HG03139 (cell line): ENCODE measurements around the gene GPR137B.
"Not testable (repeated sequence)": the region's sequence is repeated elsewhere in the genome, so short reads cannot be mapped to it uniquely, and the experiment has no call there.

ENCODE experiments used
- ATAC-seq: cut with Tn5 transposase; IDR thresholded peaks from one replicate; pipeline ENCODE4 v1.9.1; 2021; ENCODE audit not compliant: unreplicated experiment

Gene GPR137B

GRCh38 chr1:236143104-236143948, 987 bp downstream of the GPR137B start:
- peak; percentile 31 for ATAC-seq

- ATAC-seq: no peak
Observed at GRCh38 chr1:236144033-236144432, 1.7 kb downstream of the GPR137B start.

GRCh38 chr1:236144446-236145150, 2.3 kb downstream of the GPR137B start:
- no peak for ATAC-seq

GRCh38 chr1:236147068-236147467, 4.7 kb downstream of the GPR137B start:
- ATAC-seq: no peak

- no peak for ATAC-seq
Observed at GRCh38 chr1:236147521-236148469, 5.5 kb downstream of the GPR137B start.

- no peak for ATAC-seq
Observed at GRCh38 chr1:236148470-236148845, 6.1 kb downstream of the GPR137B start.

GRCh38 chr1:236149003-236149595, 6.8 kb downstream of the GPR137B start:
- no peak for ATAC-seq

- ATAC-seq: no peak
Observed at GRCh38 chr1:236149696-236150228, 7.4 kb downstream of the GPR137B start.

GRCh38 chr1:236150311-236150955, 8.1 kb downstream of the GPR137B start:
- no peak for ATAC-seq

GRCh38 chr1:236150986-236151385, 8.6 kb downstream of the GPR137B start:
- no peak for ATAC-seq

GRCh38 chr1:236151739-236152424, 9.5 kb downstream of the GPR137B start:
- ATAC-seq: no peak

GRCh38 chr1:236154126-236154525, 11.8 kb downstream of the GPR137B start:
- ATAC-seq: no peak

- no peak for ATAC-seq
Observed at GRCh38 chr1:236154671-236155398, 12.5 kb downstream of the GPR137B start.

GRCh38 chr1:236155399-236155767, 13.0 kb downstream of the GPR137B start:
- ATAC-seq: no peak

- no peak for ATAC-seq
Observed at GRCh38 chr1:236155841-236156503, 13.6 kb downstream of the GPR137B start.

GRCh38 chr1:236156512-236157208, 14.3 kb downstream of the GPR137B start:
- ATAC-seq: peak; percentile 82

GRCh38 chr1:236158072-236158471, 15.7 kb downstream of the GPR137B start:
- ATAC-seq: not testable (repeated sequence)

- no peak for ATAC-seq
Observed at GRCh38 chr1:236158719-236159118, 16.4 kb downstream of the GPR137B start.
